ENCODE results near the gene LRFN5.
"Not testable (repeated sequence)": the region's sequence is repeated elsewhere in the genome, so short reads cannot be mapped to it uniquely, and the experiment has no call there.

Gene LRFN5

DNA sequence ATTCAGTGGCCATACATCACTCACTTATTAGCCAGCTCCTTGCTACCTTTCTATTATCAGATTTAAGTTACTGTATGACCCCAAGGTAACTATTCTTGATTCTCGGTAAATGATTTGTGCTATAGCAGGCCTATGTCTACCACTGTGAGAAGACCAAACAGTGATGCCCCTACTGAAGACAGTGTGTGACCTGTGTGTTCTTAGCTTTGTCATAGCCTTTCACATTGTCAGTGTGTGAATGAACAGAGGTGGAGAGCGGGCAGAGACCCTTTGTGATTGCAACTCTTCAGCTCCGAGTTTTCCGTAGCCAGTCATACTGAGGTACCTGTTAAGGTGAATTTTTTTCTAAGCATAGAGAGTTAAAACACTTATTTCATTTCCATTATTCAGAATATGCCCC, 294.0 kb downstream of the LRFN5 start:
- no peak for DNase-seq

DNA sequence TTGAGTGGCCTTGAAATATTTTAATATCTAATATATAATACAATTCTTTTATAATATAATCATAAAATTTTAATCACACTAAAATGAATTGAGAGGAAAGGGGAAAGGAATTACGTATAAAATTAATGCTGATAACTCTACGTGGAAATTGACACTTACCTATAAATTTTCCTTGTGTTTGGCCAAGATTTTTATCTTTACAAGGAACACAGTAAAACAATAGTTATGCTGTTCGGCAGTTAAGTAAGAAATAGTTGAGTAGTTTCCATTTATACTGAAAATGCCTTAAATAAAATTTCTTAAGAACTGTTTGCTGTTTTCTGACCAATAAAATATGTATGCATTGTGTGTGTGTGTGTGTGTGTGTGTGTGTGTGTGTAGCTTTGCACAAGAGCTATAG, 294.4 kb downstream of the LRFN5 start:
- no peak for DNase-seq

DNA sequence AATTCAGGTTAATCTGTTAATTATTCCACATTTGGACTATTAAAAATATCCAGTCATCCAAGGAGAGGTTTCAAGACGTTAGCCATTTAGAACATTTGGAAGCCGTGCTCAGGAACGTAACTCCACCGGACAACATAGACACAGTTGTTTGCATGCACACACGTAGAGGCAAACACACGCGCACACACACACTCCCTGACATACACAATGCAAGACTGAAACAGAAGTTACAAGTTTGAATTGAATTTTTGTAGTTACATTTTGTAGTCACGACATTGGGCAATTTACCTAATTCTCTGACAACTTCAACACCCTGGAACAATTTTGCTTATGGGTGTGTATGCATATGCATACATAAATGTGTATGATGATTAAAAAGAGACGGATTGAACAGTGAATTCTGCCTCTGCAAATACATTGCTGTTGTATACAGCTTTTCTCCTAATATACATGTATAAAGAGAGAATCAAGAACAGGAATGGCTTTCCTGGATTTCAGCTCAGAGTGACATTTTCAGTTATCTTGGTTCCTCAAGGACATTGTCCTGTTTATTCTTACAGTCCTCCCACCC, 298.8 kb downstream of the LRFN5 start:
- no peak for DNase-seq

DNA sequence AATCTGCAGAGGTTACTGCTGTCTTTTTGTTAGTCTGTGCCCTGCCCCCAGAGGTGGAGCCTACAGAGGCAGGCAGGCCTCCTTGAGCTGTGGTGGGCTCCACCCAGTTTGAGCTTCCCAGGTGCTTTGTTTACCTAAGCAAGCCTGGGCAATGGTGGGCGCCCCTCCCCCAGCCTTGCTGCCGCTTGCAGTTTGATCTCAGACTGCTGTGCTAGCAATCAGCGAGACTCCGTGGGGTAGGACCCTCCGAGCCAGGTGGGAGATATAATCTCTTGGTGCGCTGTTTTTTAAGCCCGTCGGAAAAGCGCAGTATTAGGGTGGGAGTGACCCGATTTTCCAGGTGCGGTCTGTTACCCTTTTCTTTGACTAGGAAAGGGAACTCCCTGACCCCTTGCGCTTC, 304.5 kb downstream of the LRFN5 start:
- DNase-seq: not testable (repeated sequence)

DNA sequence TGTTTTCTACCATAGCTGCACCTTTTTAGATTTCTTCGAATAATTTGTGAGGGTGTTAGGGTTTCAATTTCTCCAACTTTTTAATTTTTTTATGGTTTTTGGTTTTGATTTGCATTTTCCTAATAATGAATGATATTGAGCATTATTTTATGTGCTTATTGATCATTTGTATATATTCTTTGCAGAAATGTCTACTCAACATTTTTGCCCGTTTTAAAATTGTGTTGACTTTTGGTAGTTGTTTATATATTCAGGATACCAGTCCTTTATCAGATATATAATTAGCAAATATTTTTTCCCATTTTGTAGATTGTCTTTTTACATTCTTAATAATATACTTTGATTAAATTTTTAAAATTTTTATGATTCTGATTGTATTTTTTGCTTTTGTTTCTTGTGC, 306.7 kb downstream of the LRFN5 start:
- no peak for DNase-seq

DNA sequence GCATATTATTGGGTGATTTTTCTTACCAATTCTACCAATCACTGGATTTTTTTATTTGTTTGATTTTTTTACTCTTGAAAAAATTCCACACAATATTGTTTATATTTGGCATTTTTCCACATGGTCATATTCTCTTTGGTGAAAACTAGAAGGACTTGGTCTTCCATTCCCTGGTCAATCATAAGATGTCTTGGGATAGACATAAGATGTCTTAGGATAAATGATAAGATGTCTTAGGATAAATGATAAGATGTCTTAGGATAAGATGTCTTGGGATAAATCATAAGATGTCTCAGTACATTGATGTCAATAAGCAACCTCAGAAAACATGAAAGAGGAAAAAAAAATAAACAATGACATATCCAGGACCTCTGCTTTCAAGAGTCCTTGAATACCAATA, 309.1 kb downstream of the LRFN5 start:
- DNase-seq: no peak

DNA sequence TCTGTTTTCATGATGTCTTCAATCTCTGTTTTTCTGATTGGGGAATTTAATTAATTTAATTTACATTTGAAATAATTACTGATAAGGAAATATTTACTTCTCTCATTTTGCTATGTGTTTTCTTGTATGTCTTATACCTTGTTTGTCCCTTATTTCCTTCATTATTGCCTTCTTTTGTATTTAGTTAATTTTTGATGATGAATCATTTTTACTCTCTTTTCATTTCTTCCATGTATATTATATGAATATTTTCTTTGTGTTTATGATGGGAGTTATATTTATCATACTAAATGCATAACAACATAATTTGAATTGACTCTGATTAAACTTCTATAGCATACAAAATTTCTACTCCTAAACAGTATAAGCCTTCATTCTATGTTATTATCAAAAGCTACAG, 309.6 kb downstream of the LRFN5 start:
- DNase-seq: no peak

DNA sequence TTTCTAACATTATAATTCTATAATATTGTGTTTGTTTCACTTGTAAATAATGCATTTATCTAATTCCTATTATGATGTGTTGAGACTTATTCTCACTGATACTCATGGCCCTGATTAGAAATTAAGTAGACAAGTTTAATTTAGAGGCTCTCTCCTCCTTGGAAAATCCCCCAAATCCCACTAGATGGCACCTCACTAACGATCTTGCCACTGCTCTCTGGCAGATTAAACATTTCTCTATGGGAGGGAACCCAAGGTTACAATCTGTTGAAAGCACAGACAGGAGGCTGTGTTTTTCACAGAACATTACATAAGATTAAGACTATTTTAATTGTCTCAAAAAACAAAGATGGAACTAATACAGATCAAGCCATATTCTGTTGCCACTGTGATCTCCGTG, 318.7 kb downstream of the LRFN5 start:
- no peak for DNase-seq

DNA sequence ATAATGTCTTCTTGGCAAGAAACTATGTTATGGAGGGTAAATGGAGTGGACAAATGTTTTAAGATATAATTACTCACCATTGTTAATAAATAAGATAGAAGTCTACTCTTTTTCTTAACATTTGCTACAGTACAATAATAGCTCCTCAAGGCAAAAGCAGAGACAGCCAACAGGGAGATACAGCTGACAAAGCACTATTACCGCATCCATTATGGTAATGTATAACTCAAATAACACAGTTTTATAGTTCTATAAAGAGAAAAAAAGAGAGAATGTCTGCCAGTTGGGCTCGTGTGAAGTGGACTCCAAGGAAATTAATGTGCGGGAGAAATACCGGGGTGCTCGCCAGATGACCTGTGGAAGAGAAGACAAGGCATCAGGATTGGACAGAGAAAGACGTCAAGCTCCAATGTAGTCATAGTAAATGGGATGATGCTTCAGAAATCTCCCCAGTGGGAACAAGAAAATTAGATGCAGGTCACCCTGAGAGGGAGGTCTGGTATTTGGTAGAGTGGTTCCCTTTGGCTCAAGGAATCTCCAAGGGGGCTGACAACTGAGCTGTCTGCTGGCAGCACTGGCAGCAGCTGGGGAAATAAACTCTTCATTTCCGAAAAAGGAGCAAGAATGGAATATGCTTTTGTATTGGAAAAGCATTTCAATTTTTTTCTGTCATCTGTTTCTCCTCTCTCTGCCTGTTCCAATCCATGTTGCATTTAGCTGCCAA, 343.9 kb downstream of the LRFN5 start:
- DNase-seq: no peak

Measured in NCI-H774 (cell line).